GM21576 (cell line): Measurements from ENCODE around the gene CYP17A1.
A peak's percentile ranks its signal among the peaks of the same experiment; 100 is the strongest.

Experiments
- ATAC-seq: cut with Tn5 transposase; IDR thresholded peaks from one replicate; pipeline ENCODE4 v1.9.1; 2021; ENCODE audit warnings: mild to moderate bottlenecking, moderate library complexity; ENCODE audit not compliant: unreplicated experiment

Gene CYP17A1

GRCh38 chr10:102811346-102811745, 25.9 kb downstream of the CYP17A1 start:
- no peak for ATAC-seq

GRCh38 chr10:102808380-102808779, 28.8 kb downstream of the CYP17A1 start:
- ATAC-seq, result no peak

- no peak for ATAC-seq
Observed at GRCh38 chr10:102804382-102805055, 32.7 kb downstream of the CYP17A1 start.

- ATAC-seq, result no peak
Observed at GRCh38 chr10:102802920-102803534, 34.2 kb downstream of the CYP17A1 start.

GRCh38 chr10:102801978-102802377, 35.2 kb downstream of the CYP17A1 start:
- ATAC-seq, result no peak

GRCh38 chr10:102801496-102801895, 35.7 kb downstream of the CYP17A1 start:
- ATAC-seq, result no peak

GRCh38 chr10:102800611-102801335, 36.4 kb downstream of the CYP17A1 start:
- ATAC-seq, result no peak

GRCh38 chr10:102799691-102800471, 37.3 kb downstream of the CYP17A1 start:
- ATAC-seq, result no peak

- ATAC-seq, result peak; percentile 98
Observed at GRCh38 chr10:102796407-102797176, 40.6 kb downstream of the CYP17A1 start.

- peak; percentile 31 for ATAC-seq
Observed at GRCh38 chr10:102795453-102796406, 41.5 kb downstream of the CYP17A1 start.

- no peak for ATAC-seq
Observed at GRCh38 chr10:102791754-102792395, 45.3 kb downstream of the CYP17A1 start.

- ATAC-seq, result no peak
Observed at GRCh38 chr10:102785818-102786217, 51.4 kb downstream of the CYP17A1 start.

- ATAC-seq, result no peak
Observed at GRCh38 chr10:102783568-102783967, 53.6 kb downstream of the CYP17A1 start.

GRCh38 chr10:102782673-102783551, 54.3 kb downstream of the CYP17A1 start:
- ATAC-seq, result no peak

GRCh38 chr10:102781921-102782557, 55.2 kb downstream of the CYP17A1 start:
- no peak for ATAC-seq

- no peak for ATAC-seq
Observed at GRCh38 chr10:102781090-102781920, 55.9 kb downstream of the CYP17A1 start.
